GM21786 (cell line): ENCODE results near the gene AP4B1.

Source experiments
- ATAC-seq: cut with Tn5 transposase; IDR thresholded peaks from one replicate; pipeline ENCODE4 v1.9.1; 2021; ENCODE audit not compliant: unreplicated experiment

AP4B1 gene

GRCh38 chr1:113895961-113896360, 8.6 kb downstream of the AP4B1 start:
- no peak for ATAC-seq

DNA sequence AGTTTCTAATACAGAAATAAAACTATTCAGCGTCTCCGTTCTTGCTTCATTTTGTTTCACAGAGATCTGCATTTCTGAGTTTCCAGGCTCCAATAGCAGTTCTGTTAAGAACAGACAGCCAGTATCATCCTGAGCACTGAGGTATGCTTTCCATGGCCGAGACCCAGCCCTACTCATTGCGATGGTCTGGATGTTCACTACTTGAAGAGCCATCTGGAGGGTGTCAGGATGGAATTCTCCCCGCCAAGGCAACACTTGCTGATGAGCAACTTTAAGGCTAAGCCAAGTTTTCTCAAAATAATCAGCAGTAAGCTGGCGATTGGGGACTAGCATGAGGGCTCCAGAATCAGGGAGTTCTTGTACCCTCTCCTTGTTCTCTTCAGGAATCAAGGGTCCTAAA, 9.5 kb downstream of the AP4B1 start:
- ATAC-seq, result no peak

- no peak for ATAC-seq
These were observed 11.3 kb downstream of the AP4B1 start for GRCh38 chr1:113893267-113893666.

GRCh38 chr1:113891631-113892220, 12.9 kb downstream of the AP4B1 start:
- ATAC-seq, result no peak

DNA sequence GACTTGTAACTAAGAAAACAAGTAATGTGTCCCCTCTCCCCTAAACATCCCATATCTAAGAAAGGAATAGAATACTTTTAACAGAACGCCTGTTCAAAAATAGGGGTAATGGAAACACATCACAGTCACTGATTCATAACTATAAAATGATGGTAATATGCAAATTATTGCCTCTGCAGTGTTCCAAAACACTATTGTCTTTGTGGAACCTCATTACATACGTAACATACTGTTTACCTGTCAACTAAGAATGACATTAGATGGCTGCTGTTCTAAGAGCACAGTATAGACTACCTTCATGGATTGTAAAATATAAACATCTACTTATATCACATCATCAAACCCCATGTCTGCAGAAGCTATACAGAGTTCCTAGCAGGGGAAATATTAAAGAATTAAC, 13.8 kb downstream of the AP4B1 start:
- no peak for ATAC-seq

DNA sequence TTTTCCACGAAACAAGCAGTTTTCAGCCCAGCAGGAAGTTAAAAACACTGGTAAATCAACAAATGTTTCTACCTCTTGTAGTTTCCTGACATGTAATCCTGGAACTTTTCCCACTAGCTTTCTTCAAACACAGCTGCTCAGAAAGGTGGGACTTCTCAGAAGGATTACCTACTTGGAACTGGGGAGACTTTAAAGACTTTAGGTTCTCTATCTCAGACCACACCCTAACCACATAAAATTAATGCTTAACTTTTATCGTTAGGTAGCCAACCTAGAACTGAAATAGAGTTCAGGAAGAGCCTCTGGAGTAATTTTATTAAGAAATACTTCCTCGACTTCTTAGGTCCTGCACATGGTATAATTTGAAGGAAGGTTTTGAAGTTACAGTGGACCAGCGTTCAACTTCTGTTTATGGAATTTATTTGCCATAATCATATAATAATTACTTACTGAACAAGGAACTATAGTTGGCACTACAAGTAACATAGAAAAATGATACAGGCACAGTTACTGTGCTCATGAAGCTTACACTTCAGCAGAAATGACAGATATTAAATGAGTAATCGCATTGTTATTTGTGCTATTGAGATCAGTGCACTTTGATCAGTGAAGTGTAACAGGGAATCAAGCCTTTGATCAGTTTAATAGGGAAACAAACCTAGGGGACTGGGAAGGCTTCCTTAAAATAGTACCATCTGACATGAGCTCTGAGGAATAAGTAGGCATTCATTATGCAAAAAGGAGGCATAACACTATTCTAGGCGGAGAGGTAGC, 17.0 kb downstream of the AP4B1 start, which contains the start of gene BCL2L15:
Gene BCL2L15, minus strand, starts transcription at position 180 of the 774 bp plus-strand sequence. CDS start 206 bp downstream, outside the sequence.
- no peak for ATAC-seq

GRCh38 chr1:113886417-113887401, 17.9 kb downstream of the AP4B1 start:
- no peak for ATAC-seq

DNA sequence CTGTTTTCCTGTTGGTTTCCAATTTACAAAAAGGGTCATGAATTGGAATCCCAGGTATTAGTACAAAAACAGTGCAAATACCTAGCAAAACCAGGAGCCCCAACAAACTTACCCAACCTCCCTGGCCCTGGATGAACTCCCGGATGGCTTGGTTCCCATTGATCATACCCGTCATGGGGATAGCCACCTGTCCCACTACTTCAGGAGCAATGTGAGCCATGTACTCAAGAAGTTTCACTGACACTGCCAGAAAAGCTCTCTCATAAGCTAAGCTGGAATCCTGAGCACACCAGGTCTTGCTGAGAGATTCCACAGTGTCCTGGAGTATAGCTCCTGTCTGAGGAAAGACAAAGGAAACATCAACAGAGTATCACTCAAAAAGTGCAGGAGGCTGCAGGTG, 22.9 kb downstream of the AP4B1 start:
- ATAC-seq, result no peak

DNA sequence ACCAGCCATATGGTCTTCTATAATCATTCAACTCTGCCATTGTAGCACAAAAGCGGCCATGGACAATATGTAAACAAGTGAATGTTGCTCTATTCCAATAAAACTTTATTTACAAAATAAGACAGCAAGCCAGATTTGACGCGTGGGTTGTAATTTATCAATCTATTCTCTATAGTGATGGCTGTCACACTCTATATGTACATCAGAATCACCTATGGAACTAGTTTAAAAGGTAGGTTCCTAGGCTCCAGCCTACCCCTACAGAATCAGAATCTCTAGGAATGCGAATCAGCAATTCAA, 24.9 kb downstream of the AP4B1 start:
- ATAC-seq, result no peak

- ATAC-seq, result no peak
These were observed 28.4 kb downstream of the AP4B1 start for GRCh38 chr1:113876176-113876575.

- peak; percentile 37 for ATAC-seq
These were observed 28.9 kb downstream of the AP4B1 start for GRCh38 chr1:113875714-113876113.

DNA sequence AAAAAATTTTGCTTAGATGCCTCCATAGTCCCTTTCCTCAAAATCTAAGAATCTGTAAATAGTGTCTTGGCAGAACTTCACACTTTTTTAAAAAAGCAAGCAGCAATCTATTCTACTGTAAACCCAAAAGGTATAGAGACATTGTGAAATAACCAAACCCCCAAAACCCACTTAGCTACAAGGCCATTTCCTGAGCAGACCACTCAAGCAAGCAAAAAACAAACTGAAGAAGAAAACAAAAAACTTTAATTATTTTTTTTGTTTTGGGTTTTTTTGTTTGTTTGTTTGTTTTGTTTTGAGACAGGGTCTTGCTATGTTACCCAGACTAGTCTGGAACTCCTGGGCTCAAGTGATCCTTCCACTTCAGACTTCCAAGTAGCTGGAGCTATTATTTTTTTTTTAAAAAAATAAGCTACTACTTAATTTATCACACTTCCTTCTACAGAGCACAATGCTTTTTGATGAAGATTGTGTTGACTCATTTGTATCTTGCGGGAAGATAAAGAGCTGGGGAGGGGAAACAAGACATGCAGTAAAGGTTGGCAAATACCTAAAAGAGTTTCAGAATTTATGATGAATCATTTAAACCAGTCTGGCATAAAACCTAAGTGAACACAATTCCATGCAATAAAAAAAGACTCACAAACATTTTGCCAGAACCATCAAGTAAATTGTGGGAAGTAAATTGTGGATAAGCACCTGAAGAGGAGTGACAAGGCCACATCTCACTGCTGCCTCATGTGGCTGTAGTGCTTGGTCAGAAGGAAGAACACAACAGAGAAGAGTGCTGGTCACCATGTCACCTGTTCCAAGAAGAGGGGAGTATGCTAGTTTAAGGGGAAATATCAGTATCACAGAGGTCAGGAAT, 30.4 kb downstream of the AP4B1 start:
- no peak for ATAC-seq

GRCh38 chr1:113872219-113872935, 32.2 kb downstream of the AP4B1 start:
- ATAC-seq, result no peak

- ATAC-seq, result peak; percentile 90
These were observed 32.9 kb downstream of the AP4B1 start, which contains the start of gene PTPN22 for GRCh38 chr1:113871597-113872113. Gene PTPN22 (minus strand): TSS chr1:113871712.

DNA sequence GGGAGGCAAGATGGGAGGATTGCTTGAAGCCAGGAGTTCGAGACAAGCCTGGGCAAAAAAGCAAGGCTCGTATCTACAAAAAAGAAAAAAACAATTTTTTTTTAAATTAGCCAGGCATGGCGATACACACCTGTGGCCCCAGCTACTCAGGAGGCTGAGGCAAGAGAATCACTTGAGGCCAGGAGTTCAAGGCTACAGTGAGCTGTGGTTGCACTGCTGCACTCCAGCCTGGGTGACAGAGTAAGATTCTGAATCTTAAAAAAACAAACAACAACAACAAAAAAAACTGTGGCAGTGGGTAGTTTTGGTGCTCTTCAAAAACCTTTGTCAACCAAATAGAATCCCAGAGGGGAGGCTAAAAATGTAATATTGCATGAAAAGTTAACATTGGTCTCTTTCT, 33.8 kb downstream of the AP4B1 start:
- ATAC-seq, result no peak

GRCh38 chr1:113868387-113869083, 36.1 kb downstream of the AP4B1 start:
- ATAC-seq, result no peak

DNA sequence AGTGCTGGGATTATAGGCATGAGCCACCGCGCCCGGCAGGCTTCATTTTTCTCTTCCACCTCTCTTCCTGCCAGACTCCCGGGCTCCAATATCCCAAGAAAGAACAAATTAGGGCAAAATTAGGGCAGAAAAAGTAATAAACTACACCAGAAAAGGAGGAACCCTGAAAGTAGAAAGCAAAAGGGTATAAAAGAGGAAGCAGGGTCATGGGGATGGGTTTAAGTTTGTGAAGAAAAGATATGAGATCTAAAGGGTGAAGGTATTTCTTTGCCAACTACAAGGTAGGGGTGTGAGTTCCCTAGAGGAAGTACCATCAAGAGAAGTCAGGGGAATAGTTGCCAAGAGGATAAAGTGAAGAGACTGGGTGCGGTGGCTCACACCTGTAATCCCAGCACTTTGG, 43.0 kb downstream of the AP4B1 start:
- no peak for ATAC-seq

DNA sequence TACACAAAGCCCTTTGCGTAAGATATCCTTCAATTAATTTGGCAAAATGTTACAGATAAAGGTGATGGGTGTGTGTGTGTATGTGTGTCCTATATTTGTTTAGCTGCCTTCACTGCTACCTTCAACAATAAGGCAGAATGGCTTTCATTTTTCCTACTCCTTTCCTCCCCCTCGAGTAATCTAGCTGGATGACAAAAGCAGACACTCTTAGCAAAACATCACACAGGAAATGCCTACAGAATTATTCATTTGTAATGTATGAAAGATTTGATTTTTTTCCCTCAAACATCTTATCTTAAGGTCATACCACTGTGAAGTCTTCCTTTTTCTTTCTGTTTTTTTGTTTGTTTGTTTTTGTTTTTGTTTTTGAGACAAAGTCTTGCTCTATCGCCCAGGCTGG, 43.7 kb downstream of the AP4B1 start:
- ATAC-seq, result no peak
